DMS 273 treated with DMSO at 0.1 percent for 48 hours (cell line): ENCODE data around the gene LATS2.

Experiments
- DNase-seq: peaks from one replicate; lab custom pipeline; 2025; lab: John Stamatoyannopoulos, UW

LATS2 gene

GRCh38 chr13:21015284-21015683, 46.1 kb downstream of the LATS2 start:
- DNase-seq = no peak

GRCh38 chr13:21014502-21015170, 46.8 kb downstream of the LATS2 start:
- no peak for DNase-seq

- DNase-seq = no peak
Observed at GRCh38 chr13:21014139-21014501, 47.3 kb downstream of the LATS2 start.

- DNase-seq = no peak
Observed at GRCh38 chr13:21013682-21014038, 47.7 kb downstream of the LATS2 start.

GRCh38 chr13:21012841-21013681, 48.3 kb downstream of the LATS2 start:
- DNase-seq = no peak

GRCh38 chr13:21012211-21012610, 49.2 kb downstream of the LATS2 start:
- no peak for DNase-seq

GRCh38 chr13:21011378-21011777, 50.0 kb downstream of the LATS2 start:
- no peak for DNase-seq

GRCh38 chr13:21010621-21011020, 50.8 kb downstream of the LATS2 start:
- DNase-seq = no peak

GRCh38 chr13:21009036-21009435, 52.4 kb downstream of the LATS2 start:
- DNase-seq = no peak

- DNase-seq = no peak
Observed at GRCh38 chr13:21008026-21008425, 53.4 kb downstream of the LATS2 start.

- DNase-seq = no peak
Observed at GRCh38 chr13:21006141-21007005, 55.0 kb downstream of the LATS2 start.

GRCh38 chr13:21005193-21005592, 56.2 kb downstream of the LATS2 start:
- DNase-seq = no peak

- DNase-seq = no peak
Observed at GRCh38 chr13:21001471-21001870, 59.9 kb downstream of the LATS2 start.

- no peak for DNase-seq
Observed at GRCh38 chr13:21000647-21001046, 60.7 kb downstream of the LATS2 start.

- no peak for DNase-seq
Observed at GRCh38 chr13:20998649-20999415, 62.6 kb downstream of the LATS2 start.

- DNase-seq = no peak
Observed at GRCh38 chr13:20997301-20998161, 63.9 kb downstream of the LATS2 start.

GRCh38 chr13:20995245-20995838, 66.0 kb downstream of the LATS2 start:
- DNase-seq = no peak

GRCh38 chr13:20994441-20994821, 67.0 kb downstream of the LATS2 start:
- DNase-seq = no peak

- no peak for DNase-seq
Observed at GRCh38 chr13:20993661-20994440, 67.5 kb downstream of the LATS2 start.

GRCh38 chr13:20993211-20993610, 68.2 kb downstream of the LATS2 start:
- DNase-seq = no peak
